ENCODE results near the gene CTSH.

Gene CTSH

GRCh38 chr15:78944669-78945407 lies at the start of gene CTSH:
CTSH (minus strand) TSS chr15:78945046; CDS start chr15:78944981, 65 bp downstream.
- TF ChIP-seq CTCF (IDR thresholded peaks at IDR 0.05; ENCODE audit: low read depth, low read length) (no peak), POLR2A (IDR thresholded peaks at IDR 0.05; ENCODE audit: extremely low read depth, insufficient read length) (peak; percentile 46), MYC (IDR thresholded peaks at IDR 0.05; ENCODE audit: low read depth, low read length) (no peak), MAX (IDR thresholded peaks at IDR 0.05; ENCODE audit: low read depth, low read length) (0 out of 2 replicates have a peak, but pooled peaks have one; percentile 31)
- peak within 1 kb of the TSS; percentile 64 for H3K4me3 ChIP-seq (ENCODE audit: low read depth, low read length)
- DNase-seq (ENCODE audit: low read depth) = peak; percentile 87

GRCh38 chr15:78993931-78994530 lies 49.2 kb upstream of the CTSH start:
- no peak overlapping the region for H3K4me3 ChIP-seq (ENCODE audit: low read depth, low read length)
- TF ChIP-seq MYC (IDR thresholded peaks at IDR 0.05; ENCODE audit: low read depth, low read length) = no peak
- DNase-seq (ENCODE audit: low read depth) = no peak

GRCh38 chr15:78993257-78993930 lies 48.5 kb upstream of the CTSH start:
- no peak overlapping the region for H3K4me3 ChIP-seq (ENCODE audit: low read depth, low read length)
- no peak for DNase-seq (ENCODE audit: low read depth)
- TF ChIP-seq MAX (IDR thresholded peaks at IDR 0.05; ENCODE audit: low read depth, low read length) (no peak), POLR2A (IDR thresholded peaks at IDR 0.05; ENCODE audit: extremely low read depth, insufficient read length) (no peak), MYC (IDR thresholded peaks at IDR 0.05; ENCODE audit: low read depth, low read length) (no peak), CTCF (IDR thresholded peaks at IDR 0.05; ENCODE audit: low read depth, low read length) (no peak)

- H3K4me3 ChIP-seq (ENCODE audit: low read depth, low read length) = no peak overlapping the region
- TF ChIP-seq CTCF (IDR thresholded peaks at IDR 0.05; ENCODE audit: low read depth, low read length) (no peak), POLR2A (IDR thresholded peaks at IDR 0.05; ENCODE audit: extremely low read depth, insufficient read length) (no peak), MYC (IDR thresholded peaks at IDR 0.05; ENCODE audit: low read depth, low read length) (no peak), MAX (IDR thresholded peaks at IDR 0.05; ENCODE audit: low read depth, low read length) (no peak)
- DNase-seq (ENCODE audit: low read depth) = no peak
These were observed 47.8 kb upstream of the CTSH start for GRCh38 chr15:78992416-78993256.

GRCh38 chr15:78991879-78992278 lies 47.0 kb upstream of the CTSH start:
- DNase-seq (ENCODE audit: low read depth) = no peak
- TF ChIP-seq CTCF (IDR thresholded peaks at IDR 0.05; ENCODE audit: low read depth, low read length) = no peak
- no peak for TF ChIP-seq MYC (IDR thresholded peaks at IDR 0.05; ENCODE audit: low read depth, low read length)
- no peak for TF ChIP-seq POLR2A (IDR thresholded peaks at IDR 0.05; ENCODE audit: extremely low read depth, insufficient read length)
- no peak for TF ChIP-seq MAX (IDR thresholded peaks at IDR 0.05; ENCODE audit: low read depth, low read length)
- H3K4me3 ChIP-seq (ENCODE audit: low read depth, low read length) = no peak overlapping the region

Data from NB4 (cell line).